GM18498 (cell line): ENCODE measurements around the gene RANGAP1.

ENCODE experiments used
- ATAC-seq: cut with Tn5 transposase; IDR thresholded peaks from one replicate; pipeline ENCODE4 v1.9.1; 2021; ENCODE audit warnings: mild to moderate bottlenecking, moderate library complexity; ENCODE audit not compliant: unreplicated experiment

RANGAP1 gene, protein sequence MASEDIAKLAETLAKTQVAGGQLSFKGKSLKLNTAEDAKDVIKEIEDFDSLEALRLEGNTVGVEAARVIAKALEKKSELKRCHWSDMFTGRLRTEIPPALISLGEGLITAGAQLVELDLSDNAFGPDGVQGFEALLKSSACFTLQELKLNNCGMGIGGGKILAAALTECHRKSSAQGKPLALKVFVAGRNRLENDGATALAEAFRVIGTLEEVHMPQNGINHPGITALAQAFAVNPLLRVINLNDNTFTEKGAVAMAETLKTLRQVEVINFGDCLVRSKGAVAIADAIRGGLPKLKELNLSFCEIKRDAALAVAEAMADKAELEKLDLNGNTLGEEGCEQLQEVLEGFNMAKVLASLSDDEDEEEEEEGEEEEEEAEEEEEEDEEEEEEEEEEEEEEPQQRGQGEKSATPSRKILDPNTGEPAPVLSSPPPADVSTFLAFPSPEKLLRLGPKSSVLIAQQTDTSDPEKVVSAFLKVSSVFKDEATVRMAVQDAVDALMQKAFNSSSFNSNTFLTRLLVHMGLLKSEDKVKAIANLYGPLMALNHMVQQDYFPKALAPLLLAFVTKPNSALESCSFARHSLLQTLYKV

GRCh38 chr22:41285820-41286638, at the start of gene RANGAP1:
TSS of gene RANGAP1 (minus strand) at chr22:41286187. CDS start at chr22:41281044, 5,143 bp downstream.
- ATAC-seq = peak; percentile 96

- no peak for ATAC-seq
Measured at GRCh38 chr22:41334951-41335635, 49.1 kb upstream of the RANGAP1 start.

DNA sequence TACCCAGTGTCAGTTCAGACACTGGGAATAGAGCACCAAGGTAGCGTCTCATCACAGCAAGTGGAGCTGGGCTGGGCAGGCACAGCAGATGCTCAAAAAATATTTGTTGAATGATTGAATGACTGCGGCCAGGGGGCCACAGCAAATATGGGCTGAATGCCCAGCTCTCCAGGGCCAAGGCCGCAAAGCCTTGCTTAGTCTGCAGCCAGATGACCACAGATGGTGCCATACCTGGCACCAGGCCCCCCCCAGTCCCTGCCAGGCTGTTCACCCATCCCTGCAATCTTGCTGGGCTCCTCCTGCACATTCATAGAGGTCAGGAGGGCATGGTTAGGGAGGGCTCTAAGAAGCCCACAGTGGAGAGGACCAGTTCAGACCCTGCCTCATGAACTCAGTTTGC, 48.2 kb upstream of the RANGAP1 start:
- no peak for ATAC-seq

DNA sequence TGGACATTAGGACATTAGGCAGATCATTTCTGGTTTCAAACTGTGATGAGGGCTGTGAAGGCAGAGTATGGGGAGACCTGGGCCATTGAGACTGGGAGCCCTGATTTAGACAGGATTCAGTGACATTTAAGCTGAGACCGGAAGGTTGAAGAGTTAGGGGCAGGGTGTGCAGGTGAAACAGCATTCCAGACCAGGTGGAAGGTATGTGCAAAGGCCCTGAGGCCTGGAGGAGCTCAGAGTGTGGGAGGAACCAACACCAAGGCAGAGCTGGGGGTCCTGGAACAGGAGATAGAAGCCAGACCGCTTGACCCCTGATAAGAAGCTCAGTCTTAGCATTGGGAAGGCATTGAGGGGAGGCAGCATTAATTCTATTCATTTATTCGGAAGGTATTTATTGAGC, 47.8 kb upstream of the RANGAP1 start:
- no peak for ATAC-seq

DNA sequence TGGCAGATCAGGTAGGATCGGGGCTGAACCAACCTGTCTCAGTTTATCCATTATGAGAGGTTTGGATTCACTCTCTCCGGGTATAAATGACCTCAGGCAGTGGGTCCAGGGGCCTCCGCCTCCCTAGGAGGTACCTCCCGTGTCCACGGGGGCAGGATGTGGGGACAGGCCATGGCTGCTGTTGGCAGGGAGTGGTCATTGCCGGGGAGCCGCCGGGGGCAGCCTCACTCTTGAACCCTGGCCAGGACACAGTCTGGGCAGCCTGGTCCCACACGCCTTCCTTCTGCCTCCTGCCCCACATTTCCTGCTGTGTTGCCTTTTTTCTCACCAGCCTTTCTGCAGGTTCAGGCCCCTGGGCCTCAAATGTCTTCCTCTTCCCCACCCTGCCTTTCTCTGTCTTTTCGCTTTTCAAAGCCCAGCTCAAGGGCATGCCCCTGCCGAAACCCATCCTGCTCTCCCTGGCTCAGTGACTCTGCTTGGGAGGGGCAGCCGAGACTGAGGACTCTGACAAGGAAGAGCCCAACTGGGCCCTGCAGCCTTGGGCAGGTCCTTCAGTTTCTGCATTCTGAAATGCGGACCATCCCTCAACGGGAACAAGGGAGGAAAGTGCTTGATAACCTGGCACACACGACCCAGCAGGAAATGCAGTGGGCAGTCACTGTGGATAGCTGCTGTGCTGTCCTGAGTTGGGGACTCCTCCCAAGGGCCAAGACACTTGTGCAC, 46.4 kb upstream of the RANGAP1 start:
- ATAC-seq = no peak

- no peak for ATAC-seq
Measured at GRCh38 chr22:41330169-41330568, 44.2 kb upstream of the RANGAP1 start.

DNA sequence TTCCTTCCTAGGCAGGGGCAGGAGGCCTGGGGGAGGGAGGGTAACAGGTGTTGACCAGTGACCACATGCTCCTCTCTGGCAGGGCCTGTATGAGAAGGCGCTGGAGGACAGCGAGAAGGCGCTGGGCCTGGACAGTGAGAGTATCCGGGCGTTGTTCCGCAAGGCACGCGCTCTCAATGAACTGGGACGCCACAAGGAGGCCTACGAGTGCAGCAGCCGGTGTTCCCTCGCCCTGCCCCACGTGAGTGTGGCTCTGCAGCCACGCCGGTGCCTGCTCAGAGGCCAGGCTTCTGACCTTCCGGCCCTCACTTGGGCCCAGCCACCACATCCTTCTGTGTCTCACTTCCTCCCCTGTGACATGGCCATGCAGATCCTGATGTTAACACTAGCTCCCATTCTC, 41.1 kb upstream of the RANGAP1 start:
- no peak for ATAC-seq

- no peak for ATAC-seq
Measured at GRCh38 chr22:41324821-41325528, 39.0 kb upstream of the RANGAP1 start.

DNA sequence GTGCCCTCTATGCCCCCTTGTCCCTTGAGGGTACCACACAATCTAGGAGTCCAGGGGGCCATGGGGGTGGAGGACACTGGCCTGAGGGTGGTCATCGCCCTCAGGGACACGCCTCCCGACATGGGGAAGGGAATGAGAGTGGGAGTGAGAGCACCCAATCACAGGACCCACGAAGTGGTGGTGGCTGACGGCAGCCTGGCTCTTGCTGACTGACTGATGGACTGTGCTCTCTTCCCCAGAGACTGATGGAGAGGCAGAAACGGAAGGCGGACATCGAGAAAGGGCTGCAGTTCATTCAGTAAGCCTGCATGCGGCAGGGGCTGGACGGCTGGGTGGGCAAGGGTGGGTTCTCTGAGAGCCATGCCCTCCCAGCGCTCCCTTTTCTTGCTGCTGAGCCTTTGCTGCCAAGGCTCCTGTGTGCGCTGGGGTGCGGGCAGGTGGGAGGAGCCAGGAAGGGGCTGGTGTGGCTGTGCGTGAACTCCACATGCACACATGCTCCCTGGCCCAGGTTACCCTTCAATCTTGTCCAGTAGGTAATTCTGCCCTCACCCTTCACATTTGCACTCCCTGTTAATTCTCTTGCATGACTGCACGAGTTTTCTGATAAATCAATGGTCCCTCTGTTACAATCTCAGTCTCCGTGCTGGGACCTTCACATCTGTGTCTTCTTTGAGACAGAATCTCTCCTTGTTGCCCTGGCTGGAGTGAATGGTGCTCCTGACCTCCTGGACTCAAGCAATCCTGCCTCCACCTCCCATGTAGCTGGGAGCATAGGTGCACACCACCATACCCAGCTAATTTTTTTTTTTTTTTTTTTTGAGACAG, 34.6 kb upstream of the RANGAP1 start:
- ATAC-seq = no peak

GRCh38 chr22:41315586-41315985, 29.6 kb upstream of the RANGAP1 start:
- ATAC-seq = no peak

DNA sequence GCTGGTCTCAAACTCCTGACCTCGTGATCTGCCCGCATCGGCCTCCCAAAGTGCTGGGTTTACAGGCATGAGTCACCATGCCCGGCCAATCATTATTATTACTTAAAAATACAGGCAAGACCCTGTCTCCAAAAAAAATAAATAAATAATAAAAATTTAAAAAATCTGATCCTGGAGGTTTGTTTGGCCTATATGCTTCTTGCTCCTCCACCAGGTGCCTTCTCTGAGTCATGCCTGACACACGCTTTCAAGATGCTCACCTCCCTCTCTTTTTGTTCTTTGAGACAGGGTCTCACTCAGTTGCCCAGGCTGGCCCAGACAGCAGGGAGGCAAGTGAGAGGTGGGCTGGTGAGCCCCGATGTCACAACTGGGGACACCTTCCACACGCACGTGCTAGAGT, 28.8 kb upstream of the RANGAP1 start:
- ATAC-seq = no peak

GRCh38 chr22:41311487-41311886, 25.5 kb upstream of the RANGAP1 start:
- no peak for ATAC-seq

GRCh38 chr22:41310336-41310735, 24.3 kb upstream of the RANGAP1 start:
- ATAC-seq = no peak

- ATAC-seq = no peak
Measured at GRCh38 chr22:41308544-41308947, 22.6 kb upstream of the RANGAP1 start.

GRCh38 chr22:41308054-41308453, 22.1 kb upstream of the RANGAP1 start:
- no peak for ATAC-seq

- no peak for ATAC-seq
Measured at GRCh38 chr22:41305646-41306045, 19.7 kb upstream of the RANGAP1 start.

GRCh38 chr22:41302811-41303210, 16.8 kb upstream of the RANGAP1 start:
- ATAC-seq = no peak

- no peak for ATAC-seq
Measured at GRCh38 chr22:41302021-41302767, 16.2 kb upstream of the RANGAP1 start.
